PFSK-1 (cell line): ENCODE data around the gene RILP.

Experiments used
- FOXP2 ChIP-seq: optimal IDR thresholded peaks from 2 replicates; pipeline ENCODE3; 2011; ENCODE audit warnings: borderline replicate concordance, control low read depth, inconsistent platforms; ENCODE audit not compliant: insufficient read depth; ENCODE audit errors: extremely low read length, extremely low read depth
- POLR2AphosphoS5 ChIP-seq: IDR thresholded peaks from 2 replicates; pipeline ENCODE4 v1.6.1; 2012; ENCODE audit warnings: low read depth, mild to moderate bottlenecking, control low read depth, low read length, moderate library complexity
- SIN3A ChIP-seq: IDR thresholded peaks from 2 replicates; pipeline ENCODE4 v1.6.1; 2012; ENCODE audit warnings: mild to moderate bottlenecking, low read length, moderate library complexity, borderline replicate concordance; ENCODE audit not compliant: insufficient read depth
- TAF1 ChIP-seq: IDR thresholded peaks from 2 replicates; pipeline ENCODE4 v1.6.1; 2012; ENCODE audit warnings: low read length, control low read depth, borderline replicate concordance; ENCODE audit not compliant: insufficient read depth
- TF ChIP-seq, protein P1 (sequence below), 2 experiments: IDR thresholded peaks; 2 replicates each; pipeline versions ENCODE4 v1.6.1 to v1.8.0; 2011 to 2012; ENCODE audit warnings: low read depth in 2 of 2, low read length in 2 of 2, control low read depth in 1 of 2, inconsistent platforms in 1 of 2, mild to moderate bottlenecking in 1 of 2, moderate library complexity in 1 of 2; ENCODE audit not compliant: insufficient read depth in 1 of 2

DNA sequence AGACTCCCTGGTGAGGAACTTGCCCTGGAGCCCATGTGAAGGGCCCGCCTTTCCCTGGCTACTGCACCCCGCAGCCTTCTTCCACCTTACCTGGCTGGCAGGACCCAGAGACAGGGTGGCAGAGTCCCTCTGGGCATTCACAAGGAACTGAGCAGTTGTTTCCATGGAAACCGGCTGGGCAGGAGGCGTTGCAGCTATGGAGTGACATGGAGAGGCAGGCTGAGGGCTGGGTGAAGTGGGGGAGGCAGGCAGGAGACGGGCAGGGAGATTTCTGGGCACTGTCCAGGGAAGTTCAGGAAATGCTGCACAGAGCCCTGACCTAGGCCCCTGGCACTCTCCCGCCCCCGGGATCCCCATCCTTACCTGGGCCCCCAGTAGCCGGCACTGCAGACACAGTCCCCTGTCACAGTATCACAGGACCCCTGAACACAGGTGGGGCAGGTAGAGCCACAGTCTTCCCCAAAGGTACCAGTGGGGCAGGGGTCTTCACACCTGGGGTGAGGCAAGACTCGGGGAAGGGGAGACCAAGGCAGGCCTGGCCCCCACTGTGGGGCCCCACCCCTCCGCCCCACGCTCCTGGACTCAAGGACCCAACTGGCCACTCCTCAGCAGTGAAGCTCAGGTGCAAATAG lies 10.0 kb downstream of the RILP start:
- TF ChIP-seq TAF1 (no peak), POLR2AphosphoS5 (no peak), SIN3A (no peak), FOXP2 (no peak)
- TF ChIP-seq, protein P1, sequence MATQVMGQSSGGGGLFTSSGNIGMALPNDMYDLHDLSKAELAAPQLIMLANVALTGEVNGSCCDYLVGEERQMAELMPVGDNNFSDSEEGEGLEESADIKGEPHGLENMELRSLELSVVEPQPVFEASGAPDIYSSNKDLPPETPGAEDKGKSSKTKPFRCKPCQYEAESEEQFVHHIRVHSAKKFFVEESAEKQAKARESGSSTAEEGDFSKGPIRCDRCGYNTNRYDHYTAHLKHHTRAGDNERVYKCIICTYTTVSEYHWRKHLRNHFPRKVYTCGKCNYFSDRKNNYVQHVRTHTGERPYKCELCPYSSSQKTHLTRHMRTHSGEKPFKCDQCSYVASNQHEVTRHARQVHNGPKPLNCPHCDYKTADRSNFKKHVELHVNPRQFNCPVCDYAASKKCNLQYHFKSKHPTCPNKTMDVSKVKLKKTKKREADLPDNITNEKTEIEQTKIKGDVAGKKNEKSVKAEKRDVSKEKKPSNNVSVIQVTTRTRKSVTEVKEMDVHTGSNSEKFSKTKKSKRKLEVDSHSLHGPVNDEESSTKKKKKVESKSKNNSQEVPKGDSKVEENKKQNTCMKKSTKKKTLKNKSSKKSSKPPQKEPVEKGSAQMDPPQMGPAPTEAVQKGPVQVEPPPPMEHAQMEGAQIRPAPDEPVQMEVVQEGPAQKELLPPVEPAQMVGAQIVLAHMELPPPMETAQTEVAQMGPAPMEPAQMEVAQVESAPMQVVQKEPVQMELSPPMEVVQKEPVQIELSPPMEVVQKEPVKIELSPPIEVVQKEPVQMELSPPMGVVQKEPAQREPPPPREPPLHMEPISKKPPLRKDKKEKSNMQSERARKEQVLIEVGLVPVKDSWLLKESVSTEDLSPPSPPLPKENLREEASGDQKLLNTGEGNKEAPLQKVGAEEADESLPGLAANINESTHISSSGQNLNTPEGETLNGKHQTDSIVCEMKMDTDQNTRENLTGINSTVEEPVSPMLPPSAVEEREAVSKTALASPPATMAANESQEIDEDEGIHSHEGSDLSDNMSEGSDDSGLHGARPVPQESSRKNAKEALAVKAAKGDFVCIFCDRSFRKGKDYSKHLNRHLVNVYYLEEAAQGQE (IDR thresholded peaks at IDR 0.05; ENCODE audit: insufficient read depth in 1 of 2, low read depth in 2 of 2, low read length in 2 of 2) = no peak
